H1 (cell line): ENCODE results near the gene COQ8B.

Experiments used
- CEBPB ChIP-seq: IDR thresholded peaks from 2 replicates; pipeline ENCODE4 v1.6.1; 2012; ENCODE audit warnings: low read depth, low read length
- CREB1 ChIP-seq: IDR thresholded peaks from 2 replicates; pipeline ENCODE4 v1.6.1; 2012; ENCODE audit warnings: inconsistent platforms
- CTCF ChIP-seq, 3 experiments: IDR thresholded peaks; 1 replicate in 2 of 3; 2 replicates in 1 of 3; pipeline versions ENCODE4 v1.5.1 to v1.6.1; 2011; ENCODE audit warnings: low read length in 3 of 3, mild to moderate bottlenecking in 3 of 3, inconsistent platforms in 2 of 3, low read depth in 1 of 3, moderate library complexity in 1 of 3; ENCODE audit not compliant: insufficient read depth in 1 of 3; ENCODE audit errors: control extremely low read depth in 1 of 3
- EGR1 ChIP-seq: IDR thresholded peaks from 2 replicates; pipeline ENCODE4 v1.6.1; 2011; ENCODE audit warnings: low read depth, low read length, borderline replicate concordance
- JUN ChIP-seq: IDR thresholded peaks from 2 replicates; pipeline ENCODE4 v1.6.1; 2011; ENCODE audit warnings: low read depth, mild to moderate bottlenecking, improper control_type of control experiment, low read length

- TF ChIP-seq CTCF (IDR thresholded peaks at IDR 0.05; ENCODE audit: control extremely low read depth in 1 of 3, insufficient read depth in 1 of 3, low read depth in 1 of 3, low read length in 3 of 3): no peak
- no peak for TF ChIP-seq CEBPB
- no peak for TF ChIP-seq CREB1
- TF ChIP-seq EGR1: no peak
- TF ChIP-seq JUN: no peak
Measured at GRCh38 chr19:40688309-40688708, 28.4 kb downstream of the COQ8B start.
